Erythroblast (primary cell): ENCODE measurements around the gene ZNF618.

Source experiments
- GATA1 ChIP-seq: IDR thresholded peaks from 2 replicates; pipeline ENCODE4 v1.6.1; 2011; ENCODE audit warnings: low read depth, mild to moderate bottlenecking, control low read depth, low read length, moderate library complexity
- POLR2A ChIP-seq: IDR thresholded peaks from 2 replicates; pipeline ENCODE4 v1.6.1; 2011; ENCODE audit warnings: mild to moderate bottlenecking, low read length

DNA sequence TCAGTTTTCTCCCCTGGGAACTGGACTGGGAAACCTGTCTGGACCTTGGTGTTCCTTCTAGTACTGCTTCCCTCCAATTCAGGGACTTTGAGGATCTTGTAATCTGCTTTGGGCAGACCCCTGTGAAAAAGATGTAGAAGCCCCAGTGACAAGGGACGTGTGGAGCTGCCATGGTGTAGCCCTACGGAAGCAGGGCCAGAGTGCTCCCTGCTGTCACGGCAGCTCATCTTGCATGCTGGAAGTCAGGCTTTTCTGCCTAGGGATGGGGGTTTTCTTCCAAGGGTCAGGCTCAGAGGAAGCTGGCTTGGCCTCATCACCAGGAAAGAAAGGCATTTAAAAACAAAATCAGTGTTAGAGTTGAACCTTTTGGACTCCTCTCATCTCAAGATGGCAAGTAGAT is 115.6 kb downstream of the ZNF618 start:
- TF ChIP-seq POLR2A (no peak), GATA1 (no peak)
